ENCODE data around the gene FAM72C.
A peak's percentile ranks its signal among the peaks of the same experiment; 100 is the strongest.
"Not testable (repeated sequence)": the region's sequence is repeated elsewhere in the genome, so short reads cannot be mapped to it uniquely, and the experiment has no call there.

Gene FAM72C

GRCh38 chr1:143971924-143972700 is at the start of gene FAM72C:
Gene FAM72C (minus strand): TSS chr1:143971986. CDS start chr1:143971141, 845 bp downstream.
- not testable (repeated sequence) for DNase-seq (ENCODE audit: low spot score)

GRCh38 chr1:144020001-144020738 is 48.4 kb upstream of the FAM72C start:
- not testable (repeated sequence) for DNase-seq (ENCODE audit: low spot score)

DNA sequence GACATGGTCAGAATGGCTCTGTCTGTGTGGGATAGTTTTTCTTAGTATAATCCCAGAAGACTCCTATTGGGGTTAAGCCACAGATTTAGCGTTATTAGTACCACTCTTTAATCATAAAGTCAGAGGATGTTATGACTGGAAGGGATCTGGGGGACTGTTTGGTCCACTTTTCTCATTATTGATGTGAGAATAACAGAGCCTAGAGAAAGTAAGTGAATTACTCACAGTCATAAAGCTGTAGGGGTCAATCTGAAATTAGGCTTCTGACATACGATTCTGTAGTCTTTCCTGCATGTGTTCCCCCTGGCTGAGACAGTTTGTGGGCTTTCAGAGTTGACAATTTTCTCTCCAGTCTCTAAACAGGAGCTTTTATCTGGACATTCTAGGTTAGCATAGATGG is 47.3 kb upstream of the FAM72C start:
- DNase-seq (ENCODE audit: low spot score) = not testable (repeated sequence)

DNA sequence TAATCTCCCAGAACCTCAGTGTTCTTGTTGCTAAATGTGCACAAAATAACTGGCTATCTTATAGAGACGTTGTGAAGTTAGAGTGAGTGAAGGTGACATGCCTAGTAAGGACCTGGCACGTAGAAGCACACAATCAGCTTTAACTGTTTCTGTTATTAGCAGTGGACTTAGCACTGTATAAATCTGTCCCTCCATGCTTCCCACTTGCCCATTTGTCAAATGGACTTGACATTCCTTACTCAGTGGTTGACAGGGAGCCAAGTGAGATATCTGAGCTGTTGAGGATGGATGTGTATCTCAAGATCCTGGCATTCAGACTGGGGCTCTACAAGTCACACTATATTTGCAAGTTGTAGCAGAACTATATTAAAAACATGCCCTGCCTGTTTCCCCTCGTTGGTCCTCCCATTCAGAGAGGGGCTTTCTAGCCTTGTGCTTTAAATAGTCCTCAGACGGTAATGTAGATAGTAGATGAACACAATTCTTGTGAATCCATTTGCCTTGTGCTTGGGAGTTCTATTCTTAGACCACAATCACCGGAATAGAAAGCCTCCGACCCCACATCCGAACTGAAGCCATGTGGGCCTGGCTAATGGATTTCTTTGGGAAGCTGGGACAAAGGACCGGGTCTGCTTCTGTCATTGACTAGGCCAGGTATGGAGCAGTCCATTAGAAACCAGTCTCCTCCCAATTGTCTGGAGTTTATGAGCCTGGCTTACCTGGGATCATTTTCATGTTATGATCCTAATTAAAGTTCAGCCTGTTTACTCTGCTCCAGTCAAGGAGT is 43.6 kb upstream of the FAM72C start:
- DNase-seq (ENCODE audit: low spot score) = peak; percentile 0

GRCh38 chr1:144014528-144014927 is 42.7 kb upstream of the FAM72C start:
- DNase-seq (ENCODE audit: low spot score) = not testable (repeated sequence)

DNA sequence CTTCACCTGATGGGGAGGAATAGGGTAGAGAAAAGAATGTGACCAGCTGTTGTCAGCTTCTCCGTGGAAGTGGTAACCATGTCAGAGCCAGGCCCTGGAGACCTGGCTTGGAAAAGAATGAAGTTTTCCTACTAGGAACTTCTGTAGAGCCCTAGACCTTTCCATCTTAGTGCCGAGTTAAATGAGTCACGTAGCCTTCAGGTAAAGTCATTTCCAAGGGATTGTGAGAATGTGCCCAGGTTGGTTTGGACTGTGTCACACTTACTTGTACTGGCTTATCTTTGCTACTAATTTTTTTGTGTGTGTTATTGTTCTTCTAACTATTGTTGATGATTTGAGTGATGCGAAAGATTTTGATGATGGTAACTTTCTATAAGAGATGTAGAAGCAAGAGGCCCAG is 42.3 kb upstream of the FAM72C start:
- DNase-seq (ENCODE audit: low spot score) = not testable (repeated sequence)

GRCh38 chr1:144012168-144012733 is 40.5 kb upstream of the FAM72C start:
- DNase-seq (ENCODE audit: low spot score) = not testable (repeated sequence)

DNA sequence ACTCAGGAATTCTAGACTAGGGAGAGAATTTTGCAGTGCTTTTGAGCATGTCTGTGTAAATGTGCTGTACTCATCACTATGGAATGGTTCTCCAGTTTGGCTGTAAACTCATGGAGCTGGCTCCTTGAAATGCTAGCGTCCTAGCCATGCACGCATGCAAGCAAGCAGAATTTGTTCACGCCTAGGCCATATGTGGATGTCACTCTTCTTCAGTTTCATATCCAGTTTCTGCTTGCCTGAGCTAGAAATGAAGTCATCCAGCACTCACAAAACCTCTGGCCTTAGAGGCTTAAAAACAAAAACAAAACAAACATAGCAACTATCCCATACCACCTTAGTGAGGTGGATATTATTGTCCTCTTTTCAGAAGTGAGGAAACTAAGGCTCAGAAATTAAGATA is 37.6 kb upstream of the FAM72C start:
- not testable (repeated sequence) for DNase-seq (ENCODE audit: low spot score)

DNA sequence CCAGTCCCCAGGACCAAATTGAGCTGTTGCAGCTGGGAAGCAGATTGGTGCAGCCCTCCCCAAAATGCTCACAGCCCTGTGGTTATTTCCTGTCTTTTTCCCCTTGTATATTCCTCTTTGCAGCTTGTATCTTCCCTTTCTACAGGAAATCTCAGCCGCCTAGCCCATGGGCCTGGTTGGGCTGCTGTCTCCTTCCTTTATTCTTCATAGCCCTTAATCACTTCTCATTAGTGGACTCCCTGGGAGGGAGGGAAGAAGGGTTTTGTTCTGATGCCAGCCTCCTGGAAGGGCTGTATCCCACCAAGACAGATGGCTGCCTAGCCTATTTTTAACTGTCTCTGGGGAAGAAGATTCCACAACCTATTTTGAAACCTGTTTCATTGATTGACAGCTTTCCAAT is 32.5 kb upstream of the FAM72C start:
- not testable (repeated sequence) for DNase-seq (ENCODE audit: low spot score)

GRCh38 chr1:144003306-144004029 is 31.7 kb upstream of the FAM72C start:
- DNase-seq (ENCODE audit: low spot score) = not testable (repeated sequence)

- DNase-seq (ENCODE audit: low spot score) = peak; percentile 2
These were observed 30.5 kb upstream of the FAM72C start for GRCh38 chr1:144002141-144002881.

DNA sequence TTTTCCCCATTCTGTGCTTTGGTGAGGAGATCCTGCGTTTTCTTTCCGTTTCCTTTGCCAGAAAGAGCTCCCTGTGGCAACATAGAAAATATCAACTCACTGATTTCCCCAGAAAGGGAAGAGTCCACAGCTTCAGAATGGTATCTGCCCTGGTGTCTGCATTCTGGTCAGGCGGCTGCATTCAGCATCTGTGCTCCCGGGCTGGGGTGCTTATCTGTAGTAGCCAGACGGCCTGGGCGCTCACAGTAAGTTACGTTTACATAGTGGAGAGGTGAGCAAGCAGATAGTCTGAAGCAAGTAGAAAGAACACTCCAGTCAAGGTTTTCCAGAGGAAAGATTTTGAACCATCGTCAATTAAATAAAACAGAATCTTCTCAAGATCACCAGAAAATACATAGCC is 29.3 kb upstream of the FAM72C start:
- DNase-seq (ENCODE audit: low spot score) = not testable (repeated sequence)

DNA sequence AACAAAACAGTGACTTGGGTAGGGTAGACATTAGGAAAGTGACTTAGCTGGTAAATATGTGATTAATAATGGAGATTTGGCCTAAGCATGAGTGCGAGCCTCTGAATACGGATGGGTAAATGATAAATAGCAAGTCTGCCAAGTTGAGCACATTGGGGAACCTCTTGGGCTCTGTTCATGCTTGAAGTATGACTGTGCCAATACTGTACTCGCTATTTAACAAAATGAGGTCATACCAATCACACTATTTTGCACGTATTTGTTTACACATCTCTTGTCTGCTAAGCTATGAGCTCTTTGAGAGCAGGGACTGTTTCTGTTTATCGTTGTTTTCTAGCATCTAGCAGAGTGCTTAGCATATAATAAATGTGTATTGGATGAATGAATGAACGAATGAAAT is 24.2 kb upstream of the FAM72C start:
- DNase-seq (ENCODE audit: low spot score) = not testable (repeated sequence)

GRCh38 chr1:143993301-143993907 is 21.6 kb upstream of the FAM72C start:
- DNase-seq (ENCODE audit: low spot score) = not testable (repeated sequence)

- DNase-seq (ENCODE audit: low spot score) = not testable (repeated sequence)
These were observed 18.9 kb upstream of the FAM72C start for GRCh38 chr1:143990699-143991098.

GRCh38 chr1:143989719-143990118 is 17.9 kb upstream of the FAM72C start:
- not testable (repeated sequence) for DNase-seq (ENCODE audit: low spot score)

DNA sequence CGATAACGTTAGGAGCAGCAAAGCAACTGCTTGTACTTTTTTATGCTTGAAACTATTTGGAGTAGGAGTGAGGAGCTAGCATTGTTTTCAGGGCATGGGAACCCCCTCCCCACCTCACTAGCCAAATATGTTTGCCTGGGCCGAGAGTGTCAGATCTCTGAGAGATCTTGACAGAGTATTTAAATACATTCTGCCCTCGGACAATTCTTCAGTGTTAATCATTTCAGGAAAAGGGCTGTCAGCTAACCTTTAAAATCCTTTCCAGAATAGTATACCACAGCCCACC is 17.6 kb upstream of the FAM72C start:
- DNase-seq (ENCODE audit: low spot score) = not testable (repeated sequence)

DNA sequence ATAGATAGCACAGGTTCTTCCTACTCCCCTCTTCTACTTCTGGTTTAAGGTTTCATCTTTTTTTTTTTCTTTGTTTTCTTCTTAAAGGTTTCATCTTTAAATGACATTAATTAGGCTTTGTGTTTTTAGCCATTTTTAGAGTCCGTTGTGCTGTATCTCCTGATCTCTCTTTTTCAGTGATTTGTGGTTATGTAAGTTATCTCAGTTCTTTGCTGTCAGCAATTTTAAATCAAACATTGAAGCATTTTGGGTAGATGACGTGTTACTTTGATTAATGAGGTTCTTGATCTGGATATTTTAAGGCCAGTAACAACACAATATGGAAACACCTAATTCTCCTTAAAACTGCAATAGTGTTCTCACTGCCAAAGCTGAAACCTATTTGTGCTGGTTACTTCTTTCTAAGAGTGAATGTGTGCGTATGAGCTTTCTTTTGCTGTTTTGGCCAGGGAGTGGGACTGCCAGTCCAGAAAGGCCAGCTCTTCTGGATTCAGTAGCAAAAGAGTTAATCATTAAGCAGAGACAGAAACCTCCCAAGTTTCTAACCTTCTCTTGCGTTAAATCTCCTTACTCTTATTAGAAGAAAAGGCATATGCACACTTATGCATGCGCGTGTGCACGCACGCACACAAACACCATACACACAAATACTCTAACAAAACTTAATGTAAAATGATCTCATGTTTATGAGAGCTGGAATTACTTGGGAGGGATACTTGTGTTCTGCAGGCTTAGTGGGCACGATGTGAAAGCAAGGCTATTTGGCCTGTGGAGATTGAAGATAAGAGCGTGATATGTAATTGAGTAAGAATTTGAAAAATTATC is 17.0 kb upstream of the FAM72C start:
- not testable (repeated sequence) for DNase-seq (ENCODE audit: low spot score)

DNA sequence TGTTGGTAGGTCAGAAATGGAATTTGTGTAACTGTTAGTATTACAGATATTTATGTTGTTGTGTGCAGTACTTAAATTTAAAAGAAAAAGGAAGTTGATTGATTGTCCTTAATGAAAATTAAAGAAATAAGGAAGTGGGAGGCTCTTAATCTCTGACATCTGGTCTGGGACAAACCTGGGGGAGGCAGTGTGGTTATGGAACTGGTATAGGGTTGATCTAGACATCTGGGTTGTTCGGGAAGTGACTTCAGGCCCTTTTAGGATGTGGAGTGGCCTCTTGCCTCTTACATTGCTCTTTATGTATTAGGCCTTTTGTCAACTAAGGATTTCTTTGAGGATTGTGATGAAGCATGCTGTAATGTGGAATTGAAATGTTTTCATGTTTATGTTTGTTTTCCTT is 16.1 kb upstream of the FAM72C start:
- DNase-seq (ENCODE audit: low spot score) = not testable (repeated sequence)

Measured in hematopoietic multipotent progenitor cell treated with erythropoietin and hydrocortisone succinate and interleukin-3 and kit ligand, for 15 days (in vitro differentiated cells).